Measurements from ENCODE around the gene XPO5.
"Not testable (repeated sequence)": the region's sequence is repeated elsewhere in the genome, so short reads cannot be mapped to it uniquely, and the experiment has no call there.

Gene XPO5

DNA sequence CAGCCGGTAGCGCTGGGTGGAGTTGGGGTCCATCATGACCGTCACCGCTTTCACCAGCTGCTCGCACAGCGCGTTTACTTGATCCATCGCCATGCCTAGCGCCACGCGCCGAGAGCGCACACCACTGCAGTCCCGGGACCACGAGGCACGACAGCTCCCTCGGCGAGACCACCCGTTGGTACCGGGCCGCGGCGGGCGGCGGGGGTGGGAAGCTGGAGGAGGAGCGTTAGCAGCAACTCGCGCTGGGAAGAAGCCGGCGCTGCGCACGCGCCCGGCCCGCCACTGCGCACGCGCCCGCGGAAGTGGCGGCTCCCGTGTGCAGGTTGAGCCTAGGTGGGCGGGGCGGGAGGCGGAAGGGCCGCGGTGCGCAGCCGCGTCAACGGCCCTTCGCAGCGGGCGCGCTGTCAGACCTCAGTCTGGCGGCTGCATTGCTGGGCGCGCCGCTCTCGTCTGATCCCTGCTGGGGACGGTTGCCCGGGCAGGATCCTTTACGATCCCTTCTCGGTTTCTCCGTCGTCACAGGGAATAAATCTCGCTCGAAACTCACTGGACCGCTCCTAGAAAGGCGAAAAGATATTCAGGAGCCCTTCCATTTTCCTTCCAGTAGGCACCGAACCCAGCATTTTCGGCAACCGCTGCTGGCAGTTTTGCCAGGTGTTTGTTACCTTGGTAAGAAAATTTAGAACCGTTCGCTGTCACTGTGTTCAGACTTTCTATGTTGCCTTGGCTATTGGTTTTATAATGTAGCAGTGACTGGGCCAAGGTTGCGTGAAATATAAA, at the start of gene XPO5, which contains the start of gene POLH:
XPO5 (minus strand) TSS at position 267 of the 780 bp plus-strand sequence; CDS start at position 93, 174 bp downstream.
POLH (plus strand) TSS at position 414 of the 780 bp plus-strand sequence. CDS start 6,135 bp downstream, outside the sequence.
- FAIRE-seq = peak; percentile 87
- peak; percentile 98 for DNase-seq (ENCODE audit: extremely low spot score, insufficient read length, low read depth)

DNA sequence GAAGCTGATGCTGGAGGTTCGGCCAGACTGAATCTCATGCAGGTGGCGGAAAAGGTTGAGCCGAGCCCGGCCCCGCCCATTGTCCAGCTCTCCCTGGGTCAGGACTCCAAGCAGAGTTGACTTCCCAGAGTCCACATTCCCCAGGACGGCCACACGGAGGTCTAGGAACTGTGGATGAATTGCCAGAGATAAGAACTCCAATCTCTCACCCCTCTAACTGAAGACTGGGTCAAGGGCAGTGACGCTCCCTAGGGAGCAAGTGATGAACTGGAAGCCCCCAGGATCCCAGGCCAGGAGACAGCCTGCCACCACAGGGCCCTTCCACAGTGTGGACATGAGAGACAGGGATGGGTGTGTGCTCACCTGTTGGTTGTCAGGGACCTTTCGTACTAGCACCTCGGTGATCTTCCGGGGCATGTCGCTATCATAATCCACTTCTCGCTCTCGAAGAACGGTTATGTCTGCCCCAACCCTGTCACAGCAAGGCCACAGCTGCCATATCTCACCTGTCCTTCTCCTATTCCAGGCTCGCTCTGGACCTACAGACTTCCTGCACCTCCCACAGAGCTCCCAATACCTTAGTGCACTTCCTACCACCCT, 49.7 kb upstream of the XPO5 start:
- no peak for DNase-seq (ENCODE audit: extremely low spot score, insufficient read length, low read depth)
- no peak for FAIRE-seq

DNA sequence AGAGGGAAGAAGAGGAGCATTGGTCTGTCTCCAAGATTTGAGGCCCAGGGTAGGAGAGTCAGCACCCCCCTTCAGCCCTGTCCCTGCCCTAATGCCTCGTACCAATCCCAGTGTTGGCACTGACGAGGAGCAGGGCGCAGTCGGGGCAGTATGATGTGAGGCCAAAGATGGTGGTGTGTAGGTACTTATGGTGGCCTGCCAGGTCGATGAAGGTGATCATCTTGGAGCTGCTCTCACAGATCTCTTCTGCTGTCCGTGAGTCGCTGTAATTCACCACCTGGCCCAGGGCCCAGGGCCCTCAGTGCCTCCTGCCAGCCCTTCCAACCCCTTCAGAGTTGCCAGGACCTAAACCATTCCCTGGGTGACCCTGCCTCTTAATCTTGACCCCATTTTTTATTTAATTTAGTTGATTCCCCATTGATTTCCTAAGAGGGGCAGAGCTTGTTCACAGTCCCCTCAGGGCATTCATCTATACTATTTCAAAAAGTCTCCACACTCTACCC, 49.0 kb upstream of the XPO5 start:
- DNase-seq (ENCODE audit: extremely low spot score, insufficient read length, low read depth) (no peak), FAIRE-seq (no peak)

DNA sequence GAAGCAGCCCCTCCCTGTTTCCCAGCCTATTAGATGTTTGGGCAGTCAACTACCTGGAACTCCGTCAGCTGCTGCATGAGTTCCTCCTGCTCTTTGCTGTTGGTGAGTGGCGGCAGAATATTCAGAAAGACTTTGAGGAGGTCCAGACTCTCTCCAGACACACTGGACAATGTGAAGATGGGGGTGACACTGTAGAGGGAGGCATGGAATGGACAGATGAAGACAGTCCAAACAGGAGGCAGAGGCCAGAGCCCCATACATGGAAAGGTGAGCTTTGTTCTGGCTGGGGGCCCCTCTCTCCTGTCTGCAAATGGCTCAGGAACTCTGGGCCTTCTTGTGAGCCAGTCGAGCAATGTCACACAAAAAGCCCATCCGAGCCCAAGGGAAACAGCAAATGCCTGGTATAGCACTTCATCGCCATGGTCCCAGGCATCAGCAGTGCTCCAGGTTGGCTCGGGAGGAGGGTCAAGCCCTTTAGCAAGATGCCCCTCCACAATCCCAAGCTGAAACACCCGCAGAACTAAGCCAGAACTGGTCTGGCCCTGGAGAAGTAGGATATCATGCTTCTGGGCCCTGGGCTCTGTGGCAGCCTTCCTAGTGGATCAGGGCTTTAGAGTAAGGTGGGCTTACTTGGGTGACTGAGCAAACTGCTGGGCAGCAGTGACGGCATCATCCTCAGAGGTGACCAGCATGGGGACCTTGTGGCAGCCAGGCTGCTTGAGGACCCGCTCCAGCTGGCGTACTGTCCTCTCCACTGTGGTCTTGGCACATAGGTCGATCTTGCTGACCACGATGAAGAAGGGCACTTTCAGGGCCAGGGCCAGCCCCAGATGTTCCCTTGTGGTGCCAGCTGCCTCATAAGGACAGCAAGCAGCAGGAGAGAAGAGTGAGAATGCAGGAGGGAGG, 48.3 kb upstream of the XPO5 start:
- FAIRE-seq = no peak
- no peak for DNase-seq (ENCODE audit: extremely low spot score, insufficient read length, low read depth)

DNA sequence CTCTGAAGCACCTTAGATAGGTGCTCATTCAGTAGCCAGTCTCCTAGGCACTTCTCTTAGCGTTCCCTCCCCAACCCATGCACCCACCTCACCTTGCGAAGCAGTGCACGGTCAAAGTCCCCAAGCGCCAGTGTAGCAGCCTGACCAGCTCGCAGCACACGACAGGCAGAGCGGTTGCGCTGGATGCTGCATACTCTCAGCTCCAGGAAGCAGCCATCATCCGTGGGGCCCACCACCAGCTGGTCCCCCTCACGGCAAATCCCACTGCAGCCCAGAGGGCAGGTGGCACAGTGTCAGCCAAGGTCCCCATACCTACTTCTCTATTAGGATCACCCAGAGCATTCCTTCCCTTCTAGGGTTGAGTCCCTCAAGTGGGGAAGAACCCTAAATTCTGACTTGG, 46.7 kb upstream of the XPO5 start:
- FAIRE-seq = no peak
- DNase-seq (ENCODE audit: extremely low spot score, insufficient read length, low read depth) = no peak

DNA sequence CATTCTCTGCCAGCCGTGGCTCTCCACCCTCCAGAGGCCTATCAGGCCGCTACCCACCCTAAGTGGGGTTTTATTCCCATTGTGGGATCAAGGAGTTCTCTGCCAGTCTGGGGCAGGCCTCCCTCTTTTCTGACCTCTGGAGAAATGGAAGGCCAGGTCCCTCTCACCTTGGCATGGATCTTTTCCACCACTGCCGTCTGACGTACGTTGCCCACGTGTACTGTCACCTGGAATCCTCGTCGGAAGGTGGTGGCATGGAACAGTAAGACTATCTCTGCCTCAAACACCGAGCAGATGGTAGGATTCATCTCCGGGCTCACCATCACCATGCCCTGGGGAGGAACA, 46.0 kb upstream of the XPO5 start:
- no peak for FAIRE-seq
- no peak for DNase-seq (ENCODE audit: extremely low spot score, insufficient read length, low read depth)

DNA sequence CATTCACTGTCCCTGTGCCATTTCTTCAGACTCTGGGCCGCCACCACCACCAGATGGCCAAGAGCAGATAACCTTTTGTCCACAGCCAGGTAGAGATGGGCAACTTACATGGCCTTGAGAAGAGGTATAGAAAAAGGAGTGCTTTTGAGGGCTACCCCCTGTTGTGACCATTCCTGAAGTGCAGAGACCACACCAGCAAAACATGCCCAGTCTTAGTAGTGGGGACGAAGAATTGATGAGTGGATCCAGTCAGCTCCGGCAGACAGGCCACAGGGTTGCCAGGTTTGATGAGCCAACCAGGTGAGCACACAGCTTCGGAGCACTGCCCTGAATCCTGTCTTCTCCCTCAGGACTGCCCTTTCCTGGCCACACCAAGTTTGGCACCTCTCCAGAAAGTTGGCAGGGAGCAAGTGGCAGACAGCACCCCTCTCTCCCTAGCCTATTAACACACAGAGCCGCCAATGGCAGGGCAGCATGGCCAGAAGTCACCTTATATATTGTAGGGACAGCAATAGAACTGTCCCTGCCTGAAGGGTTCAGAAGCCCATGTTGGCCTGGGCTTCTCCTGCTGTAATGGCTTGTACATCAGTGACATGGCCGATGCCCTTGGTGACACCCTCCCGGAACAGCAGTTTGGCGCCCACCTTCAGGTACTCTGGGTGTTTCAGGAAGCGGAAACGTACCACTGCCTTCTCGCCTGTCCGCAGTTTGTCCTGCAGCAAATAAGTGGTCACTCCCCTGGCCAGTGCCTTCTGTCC, 45.4 kb upstream of the XPO5 start:
- FAIRE-seq = no peak
- DNase-seq (ENCODE audit: extremely low spot score, insufficient read length, low read depth) = no peak

DNA sequence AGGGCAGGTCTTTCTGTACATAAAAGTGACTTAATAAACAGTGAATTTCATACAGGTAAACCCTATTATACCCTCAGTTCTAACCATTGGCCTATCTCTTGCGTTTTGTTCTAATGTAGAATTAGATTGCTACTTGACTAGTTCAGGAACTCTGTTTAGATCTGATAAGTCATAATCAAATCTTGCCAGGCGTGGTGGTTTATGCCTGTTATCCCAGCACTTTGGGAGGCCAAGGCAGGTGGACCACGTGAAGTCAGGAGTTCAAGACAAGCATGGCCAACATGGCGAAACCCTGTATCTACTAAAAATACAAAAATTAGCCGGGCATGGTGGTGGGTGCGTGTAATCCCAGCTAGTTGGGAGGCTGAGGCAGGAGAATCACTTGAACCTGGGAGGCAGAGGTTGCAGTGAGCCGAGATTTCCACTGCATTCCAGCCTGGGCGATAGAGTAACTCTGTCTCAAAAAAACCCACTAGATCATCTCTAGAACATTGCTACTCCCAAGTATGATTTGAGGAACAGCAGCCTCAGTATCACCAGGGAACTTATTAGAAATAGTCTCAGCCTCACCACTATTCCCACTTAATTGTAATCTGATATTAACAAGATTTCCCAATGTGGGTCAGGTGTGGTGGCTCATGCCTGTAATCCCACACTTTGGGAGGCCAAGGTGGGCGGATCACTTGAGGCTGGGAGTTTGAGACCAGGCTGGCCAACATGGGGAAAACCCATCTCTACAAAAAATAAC, 41.1 kb upstream of the XPO5 start:
- FAIRE-seq (no peak), DNase-seq (ENCODE audit: extremely low spot score, insufficient read length, low read depth) (no peak)

DNA sequence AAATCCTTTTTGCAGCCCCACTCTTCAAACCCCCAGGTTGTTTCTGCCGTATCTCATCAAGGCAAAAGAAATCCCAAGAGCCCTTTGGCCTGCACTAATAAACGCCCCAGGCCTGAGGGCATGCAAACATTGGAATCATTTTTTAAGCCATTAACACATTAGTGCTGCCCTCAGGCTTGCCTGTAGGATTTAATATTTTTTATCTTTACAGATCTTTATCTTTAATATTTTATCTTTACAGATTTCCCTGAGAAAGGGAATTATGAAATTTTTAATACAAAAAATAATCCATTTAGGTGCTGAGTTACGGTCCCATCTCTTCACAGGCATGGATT, 38.5 kb upstream of the XPO5 start:
- FAIRE-seq (no peak), DNase-seq (ENCODE audit: extremely low spot score, insufficient read length, low read depth) (no peak)

DNA sequence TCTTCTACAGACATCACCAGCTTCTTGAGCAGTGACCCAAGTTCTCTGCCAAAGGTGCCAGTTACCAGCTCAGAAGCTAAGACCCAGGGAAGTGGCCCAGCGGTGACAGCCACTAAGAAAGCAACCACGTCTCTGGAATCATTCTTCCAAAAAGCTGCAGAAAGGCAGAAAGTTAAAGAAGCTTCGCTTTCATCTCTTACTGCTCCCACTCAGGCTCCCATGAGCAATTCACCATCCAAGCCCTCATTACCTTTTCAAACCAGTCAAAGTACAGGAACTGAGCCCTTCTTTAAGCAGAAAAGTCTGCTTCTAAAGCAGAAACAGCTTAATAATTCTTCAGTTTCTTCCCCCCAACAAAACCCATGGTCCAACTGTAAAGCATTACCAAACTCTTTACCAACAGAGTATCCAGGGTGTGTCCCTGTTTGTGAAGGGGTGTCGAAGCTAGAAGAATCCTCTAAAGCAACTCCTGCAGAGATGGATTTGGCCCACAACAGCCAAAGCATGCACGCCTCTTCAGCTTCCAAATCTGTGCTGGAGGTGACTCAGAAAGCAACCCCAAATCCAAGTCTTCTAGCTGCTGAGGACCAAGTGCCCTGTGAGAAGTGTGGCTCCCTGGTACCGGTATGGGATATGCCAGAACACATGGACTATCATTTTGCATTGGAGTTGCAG, 38.0 kb upstream of the XPO5 start:
- FAIRE-seq = no peak

DNA sequence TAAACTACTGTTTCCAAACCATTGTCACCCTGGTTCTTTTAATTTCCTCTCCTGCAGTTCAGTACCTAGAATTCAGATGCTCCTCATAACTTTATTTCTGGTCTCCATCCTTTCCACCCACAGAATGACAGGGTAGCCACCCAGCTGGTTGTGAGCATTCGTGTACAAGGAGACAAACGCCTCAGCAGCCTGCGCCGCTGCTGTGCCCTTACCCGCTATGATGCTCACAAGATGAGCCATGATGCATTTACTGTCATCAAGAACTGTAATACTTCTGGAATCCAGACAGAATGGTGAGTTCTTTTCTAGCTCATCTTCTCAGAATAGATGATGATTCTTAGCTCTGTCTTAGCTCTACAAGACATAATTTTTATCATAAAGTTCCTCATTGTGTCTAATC, 34.6 kb upstream of the XPO5 start:
- DNase-seq (ENCODE audit: extremely low spot score, insufficient read length, low read depth) = no peak
- no peak for FAIRE-seq

More for the DNA sequence above, 38.0 kb upstream of the XPO5 start:
- DNase-seq (ENCODE audit: extremely low spot score, insufficient read length, low read depth) = no peak

DNA sequence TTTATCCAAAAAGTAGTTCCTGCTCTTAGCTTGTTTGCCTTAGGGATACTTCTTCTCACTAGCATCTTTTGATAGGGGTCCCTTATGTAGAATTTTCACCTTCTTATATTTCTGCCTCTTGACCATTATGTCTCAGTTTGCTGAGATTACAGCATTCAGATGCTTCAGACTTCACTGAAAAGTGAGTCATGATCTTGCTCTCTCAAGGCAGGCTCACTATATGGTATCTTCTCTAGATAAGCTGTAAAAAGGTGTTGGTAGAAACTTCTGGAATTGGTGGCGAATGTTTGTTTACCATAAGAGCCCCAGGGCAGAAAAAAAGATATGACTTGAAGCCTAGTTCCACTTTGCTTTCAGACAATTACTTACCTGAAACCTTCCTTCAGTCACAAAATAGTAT, 33.6 kb upstream of the XPO5 start:
- DNase-seq (ENCODE audit: extremely low spot score, insufficient read length, low read depth) (no peak), FAIRE-seq (no peak)

DNA sequence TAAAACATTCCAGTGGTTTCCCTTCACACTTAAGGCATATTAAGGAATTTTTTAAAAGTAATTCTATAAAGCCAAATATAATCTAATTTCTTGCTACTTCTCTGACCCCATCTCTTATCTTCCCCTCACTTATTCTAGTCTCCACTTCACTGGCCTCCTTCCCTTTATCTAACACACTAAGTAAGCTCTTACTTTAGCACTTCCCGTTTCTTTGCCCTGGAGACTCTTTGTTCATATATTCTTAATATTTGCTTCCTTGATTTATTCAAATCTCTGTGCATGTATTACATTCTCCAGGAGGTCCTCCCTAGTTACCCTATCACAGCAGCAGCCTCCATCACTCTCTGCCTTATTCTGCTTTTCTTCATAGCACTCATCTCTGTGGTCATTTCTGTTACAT, 33.0 kb upstream of the XPO5 start:
- FAIRE-seq (no peak), DNase-seq (ENCODE audit: extremely low spot score, insufficient read length, low read depth) (no peak)

DNA sequence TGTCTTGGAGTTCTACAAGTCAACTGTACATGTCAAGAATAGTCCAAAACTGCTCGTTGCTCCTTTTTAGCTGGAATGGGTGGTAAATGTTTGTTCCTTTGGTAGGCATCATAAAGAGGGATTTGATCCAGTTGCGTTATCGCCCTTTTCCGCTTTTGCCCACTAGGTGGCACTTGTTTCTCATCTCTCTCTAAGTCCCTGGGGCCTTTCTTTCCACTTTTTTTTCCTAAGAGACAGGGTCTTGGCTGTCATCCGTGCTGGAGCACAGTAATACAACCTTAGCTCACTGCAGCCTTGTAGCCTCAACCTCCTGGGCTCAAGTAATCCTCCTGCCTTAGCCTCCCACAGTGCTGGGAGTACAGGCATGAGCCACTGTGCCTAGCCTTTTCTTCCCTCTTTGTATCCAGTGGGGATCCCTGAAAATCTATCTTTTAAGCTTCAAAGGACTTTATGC, 32.5 kb upstream of the XPO5 start:
- peak; percentile 74 for FAIRE-seq
- DNase-seq (ENCODE audit: extremely low spot score, insufficient read length, low read depth) = no peak

DNA sequence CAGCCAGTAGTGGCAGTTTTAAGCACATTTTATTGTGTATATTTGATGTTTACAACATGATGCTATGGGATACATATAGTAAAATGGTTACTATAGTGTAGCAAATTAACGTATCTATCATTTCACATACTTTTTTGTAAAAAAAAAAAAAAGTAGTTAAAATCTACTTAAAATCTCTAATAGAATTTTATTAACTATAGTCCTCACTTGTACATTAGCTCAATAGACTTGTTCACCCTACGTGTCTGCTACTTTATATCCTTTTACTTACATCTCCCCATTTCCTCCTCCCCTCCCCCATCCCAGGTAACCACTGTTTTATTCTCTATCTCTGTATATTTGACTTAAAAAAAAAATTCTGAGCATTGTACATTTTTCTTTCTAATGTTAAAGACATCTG, 30.2 kb upstream of the XPO5 start:
- FAIRE-seq = no peak

DNA sequence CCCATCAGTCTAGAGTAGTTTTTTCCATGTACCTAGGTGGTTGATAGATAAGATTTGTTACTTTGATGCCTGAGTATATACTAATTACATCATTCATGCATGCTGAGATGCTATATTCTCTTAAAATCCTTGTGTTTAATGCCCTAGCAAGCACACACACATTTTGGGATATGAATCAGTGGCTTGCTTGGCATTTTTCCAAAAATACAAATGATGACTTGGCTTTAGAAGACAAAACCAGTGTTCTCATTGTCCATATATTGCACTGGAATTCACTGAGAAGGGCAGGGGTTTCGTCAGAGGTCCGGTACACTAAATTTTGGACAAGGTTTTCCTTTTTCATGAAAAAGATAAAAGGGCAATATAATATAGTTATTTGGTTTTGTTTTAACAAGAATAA, 28.3 kb upstream of the XPO5 start:
- FAIRE-seq = no peak
- DNase-seq (ENCODE audit: extremely low spot score, insufficient read length, low read depth) = no peak

More for the DNA sequence above, 30.2 kb upstream of the XPO5 start:
- no peak for DNase-seq (ENCODE audit: extremely low spot score, insufficient read length, low read depth)

DNA sequence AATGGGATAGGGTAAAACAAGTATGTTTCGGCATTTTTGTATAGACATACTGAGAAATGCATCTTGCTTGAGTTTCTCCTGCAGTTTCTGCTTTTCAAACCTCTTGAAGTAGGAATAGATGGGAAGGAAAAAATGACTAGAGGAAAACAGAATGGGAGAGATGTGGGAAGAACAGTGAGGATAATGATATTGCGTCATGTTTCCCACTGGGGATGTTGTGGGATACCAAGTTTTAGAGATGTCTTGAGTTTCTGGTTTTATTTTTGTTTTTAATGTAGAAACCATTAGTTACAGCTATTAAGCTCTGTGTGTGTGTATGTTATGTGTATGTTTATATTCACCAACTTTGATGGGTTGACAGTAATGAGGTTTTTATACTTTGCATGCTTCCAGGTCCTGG, 24.8 kb upstream of the XPO5 start:
- FAIRE-seq = no peak
- no peak for DNase-seq (ENCODE audit: extremely low spot score, insufficient read length, low read depth)

DNA sequence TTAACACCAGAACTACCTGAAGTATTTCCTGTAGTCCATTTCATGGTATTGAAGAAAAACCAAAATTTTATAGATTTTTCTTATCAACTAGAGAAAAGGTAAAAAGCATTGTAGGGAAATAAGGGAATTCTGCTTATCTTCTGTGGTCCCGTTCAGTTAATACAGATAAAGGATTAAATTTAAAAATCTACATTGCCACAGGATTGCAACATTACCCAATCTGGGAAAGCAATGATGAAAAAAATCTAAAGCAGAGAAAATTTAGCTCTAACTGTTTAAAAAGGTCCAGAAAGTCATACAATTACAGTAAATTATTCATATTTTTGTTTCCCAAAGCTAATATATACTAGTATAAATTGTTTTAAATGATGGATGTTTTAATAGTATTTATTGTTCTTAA, 18.1 kb upstream of the XPO5 start:
- DNase-seq (ENCODE audit: extremely low spot score, insufficient read length, low read depth) = no peak
- FAIRE-seq = no peak

DNA sequence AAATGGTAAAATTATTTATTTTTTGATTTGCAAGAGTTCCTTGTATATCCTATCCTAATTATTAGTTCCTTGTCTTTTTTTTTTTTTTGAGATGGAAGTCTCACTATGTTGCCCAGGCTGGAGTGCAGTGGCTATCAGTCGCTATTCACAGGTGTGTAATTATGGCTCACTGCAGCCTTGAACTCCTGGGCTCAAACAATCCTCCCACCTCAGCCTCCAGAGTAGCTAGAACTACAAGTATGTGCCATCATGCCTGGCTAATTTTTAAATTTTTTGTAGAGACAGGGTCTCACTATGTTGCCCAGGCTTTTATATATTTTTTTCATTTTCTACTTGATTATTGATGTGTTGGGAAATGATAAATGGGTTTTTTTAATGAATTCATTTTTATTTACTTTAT, 13.7 kb upstream of the XPO5 start:
- FAIRE-seq; DNase-seq (ENCODE audit: extremely low spot score, insufficient read length, low read depth): not testable (repeated sequence)
